Dermis microvascular lymphatic vessel endothelial cell (primary cell): ENCODE results near the gene ZFAND3. TPM values are rescaled to one million over a fixed set of nuclear protein-coding genes. Genes with fewer than 3 reads are reported as not detected.

Experiments
- DNase-seq, 2 donors: peaks; one replicate each; pipeline versions ENCODE4 v3.0.0 to v3.0.0-alpha.2; 2010; ENCODE audit warnings: low read depth in 2 of 2
- total RNA-seq: library from RNA; depleted of rRNA; stranded (reverse); fragments of >200 nt; gene quantifications from 2 replicates; pipeline ENCODE4 v1.2.1, GENCODE V29; 2014

The ZFAND3 gene
- total RNA-seq, 1 donor from 2014 or later: 11.7 TPM

- DNase-seq: no peak
Measured at GRCh38 chr6:38127284-38127683, 307.8 kb downstream of the ZFAND3 start.

GRCh38 chr6:38131527-38131965 is 312.0 kb downstream of the ZFAND3 start:
- peak in 1 of 2 donors; percentile 7 for DNase-seq

- DNase-seq: no peak
Measured at GRCh38 chr6:38133932-38134703, 314.6 kb downstream of the ZFAND3 start.

GRCh38 chr6:38134704-38135088 is 315.2 kb downstream of the ZFAND3 start:
- no peak for DNase-seq

GRCh38 chr6:38136547-38136946 is 317.0 kb downstream of the ZFAND3 start:
- no peak for DNase-seq

DNA sequence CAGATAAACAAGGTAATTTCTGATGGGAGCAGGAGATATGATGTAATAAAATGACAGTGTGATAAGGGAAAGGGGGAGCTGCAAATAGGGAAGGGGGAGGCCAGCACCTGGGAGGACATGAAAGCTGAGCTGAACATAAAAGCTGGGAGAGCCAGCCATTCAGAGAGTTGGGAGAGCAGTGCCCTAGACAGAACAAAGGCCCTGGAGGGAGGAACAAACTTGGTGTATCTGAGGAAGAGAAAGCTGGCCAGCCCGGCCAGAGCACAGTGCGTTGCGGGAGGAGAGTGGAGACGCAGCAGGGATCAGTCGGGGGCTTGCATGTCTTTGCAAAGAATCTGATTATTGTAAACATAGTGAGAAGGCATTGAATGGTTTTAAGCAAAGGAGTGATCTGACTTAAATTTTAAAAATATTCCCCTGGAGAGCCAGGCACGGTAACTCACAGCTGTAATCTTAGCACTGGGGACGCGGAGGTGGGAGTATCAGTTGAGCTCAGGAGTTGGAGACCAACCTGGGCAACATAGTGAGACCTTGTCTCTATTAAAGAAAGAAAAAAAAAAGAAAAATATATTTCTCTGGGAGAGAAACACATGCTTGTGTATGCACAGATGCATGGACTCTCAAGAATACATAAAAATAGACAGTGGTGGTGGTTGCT is 318.2 kb downstream of the ZFAND3 start:
- DNase-seq: no peak

- DNase-seq: no peak
Measured at GRCh38 chr6:38138374-38138773, 318.8 kb downstream of the ZFAND3 start.

DNA sequence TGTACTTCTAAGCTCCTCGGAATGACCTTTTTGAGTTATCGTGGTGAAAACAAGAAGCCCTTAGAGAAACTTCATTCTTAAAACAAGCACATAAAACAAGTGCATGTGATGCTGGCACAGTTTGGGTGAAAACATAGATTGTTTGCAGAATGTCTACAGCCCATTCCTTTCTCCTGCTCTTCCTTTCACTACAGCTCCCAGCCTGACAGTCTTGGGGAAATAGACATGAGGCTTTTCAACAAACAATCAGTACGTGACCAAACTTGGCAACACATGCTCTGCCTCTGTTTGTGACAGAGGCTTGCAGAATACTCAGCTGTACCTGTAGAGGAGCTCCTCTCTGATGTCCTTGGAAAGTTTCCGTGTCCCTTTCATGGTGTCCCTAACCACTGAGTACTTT is 321.6 kb downstream of the ZFAND3 start:
- DNase-seq: no peak

DNA sequence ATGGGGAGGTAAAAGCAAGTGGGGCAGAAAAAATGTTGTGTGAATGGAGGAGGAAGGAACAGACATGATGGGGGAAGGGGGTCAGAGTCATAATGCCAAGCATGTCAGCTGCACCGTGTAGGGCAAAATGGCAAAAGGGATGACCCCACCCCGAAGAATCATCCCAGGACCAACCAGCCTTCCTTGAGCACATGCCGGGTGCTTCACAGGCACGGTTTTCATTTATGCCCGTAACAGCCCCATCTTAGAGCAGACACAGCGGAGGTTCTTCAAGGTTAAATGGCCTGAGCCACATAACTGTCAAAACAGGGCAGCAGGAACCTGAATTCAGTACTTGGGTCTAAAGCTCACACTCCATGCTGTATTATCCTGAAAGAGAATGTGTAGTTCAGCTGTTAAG is 322.2 kb downstream of the ZFAND3 start:
- no peak for DNase-seq

DNA sequence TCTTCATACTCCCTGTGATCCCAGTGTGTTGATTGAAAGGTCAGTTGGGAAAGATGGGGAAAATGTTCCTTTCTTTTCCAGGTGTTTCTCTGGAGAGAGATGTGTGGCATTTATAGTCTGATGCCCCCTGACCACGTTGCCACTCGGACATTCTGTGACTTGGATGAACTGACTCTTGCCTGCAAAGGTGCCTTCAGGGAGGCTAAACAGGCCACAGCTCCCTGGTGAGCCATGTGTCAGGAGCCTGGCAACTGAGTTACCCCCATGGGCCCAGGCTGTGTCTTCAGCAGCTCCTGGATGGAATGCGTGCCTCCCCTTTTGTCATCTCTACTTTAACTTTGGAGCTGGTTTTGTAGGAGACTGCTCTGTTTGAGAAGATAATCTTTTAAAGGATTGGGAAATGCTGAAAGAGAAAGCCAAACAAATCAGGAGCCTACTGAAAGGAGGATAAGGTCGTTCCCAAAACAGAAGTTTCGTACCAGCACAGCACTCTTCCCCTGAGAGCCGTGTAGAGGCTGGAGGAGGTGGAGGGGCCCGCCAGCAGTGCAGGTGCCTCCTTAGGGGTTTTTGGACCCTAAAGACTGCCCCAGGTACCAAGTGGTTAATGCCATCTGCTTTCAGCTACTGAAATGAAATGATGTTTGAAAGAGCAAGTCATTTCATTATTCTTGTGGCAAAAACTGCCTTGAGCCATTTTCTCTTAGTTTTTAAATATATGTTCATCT is 322.8 kb downstream of the ZFAND3 start:
- no peak for DNase-seq

DNA sequence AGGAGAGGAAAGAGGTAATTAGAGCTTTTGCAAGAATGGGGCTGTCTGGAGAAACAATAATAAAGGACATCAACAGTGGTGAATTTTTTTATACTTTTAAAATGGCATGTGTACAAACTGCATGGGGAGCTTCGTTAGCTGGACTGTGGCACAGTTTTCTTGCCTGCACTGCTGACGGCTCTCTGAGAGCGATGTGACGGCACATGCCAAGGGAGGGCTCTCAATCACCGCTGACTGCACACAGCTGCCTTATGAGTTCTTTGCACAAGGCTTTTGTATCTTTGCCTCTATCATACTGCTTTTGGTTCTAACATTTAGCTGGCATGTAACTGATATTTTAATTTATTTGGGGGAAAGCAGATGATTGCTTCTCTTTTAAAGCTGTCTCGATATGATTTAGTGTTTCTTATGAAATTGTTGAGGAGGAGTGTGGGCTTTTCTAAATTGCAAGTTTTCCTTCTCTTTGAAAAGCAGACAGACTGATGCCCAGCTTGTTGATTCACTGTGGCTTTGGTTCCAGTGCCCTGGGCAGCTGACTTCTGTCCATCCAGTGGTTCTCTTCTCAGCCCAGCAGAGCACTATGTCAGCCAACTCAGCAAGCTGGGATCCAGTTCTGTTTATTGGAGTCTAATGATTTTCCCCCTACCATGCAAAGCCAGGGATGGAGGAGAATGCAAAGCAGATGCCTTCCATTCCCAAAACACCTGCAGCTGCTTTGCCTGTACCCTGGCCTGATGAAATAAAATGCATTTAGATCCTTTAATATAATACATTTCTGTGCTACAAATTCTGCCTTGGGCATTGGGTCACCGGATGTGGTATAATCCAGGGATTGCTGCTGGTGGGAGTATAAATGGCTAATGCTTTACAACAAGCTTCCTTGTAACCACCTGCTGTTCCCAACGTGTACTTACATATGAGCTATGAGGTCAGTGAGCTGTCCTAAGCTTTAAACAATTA is 323.9 kb downstream of the ZFAND3 start:
- DNase-seq: no peak

GRCh38 chr6:38144365-38144945 is 324.9 kb downstream of the ZFAND3 start:
- no peak for DNase-seq

DNA sequence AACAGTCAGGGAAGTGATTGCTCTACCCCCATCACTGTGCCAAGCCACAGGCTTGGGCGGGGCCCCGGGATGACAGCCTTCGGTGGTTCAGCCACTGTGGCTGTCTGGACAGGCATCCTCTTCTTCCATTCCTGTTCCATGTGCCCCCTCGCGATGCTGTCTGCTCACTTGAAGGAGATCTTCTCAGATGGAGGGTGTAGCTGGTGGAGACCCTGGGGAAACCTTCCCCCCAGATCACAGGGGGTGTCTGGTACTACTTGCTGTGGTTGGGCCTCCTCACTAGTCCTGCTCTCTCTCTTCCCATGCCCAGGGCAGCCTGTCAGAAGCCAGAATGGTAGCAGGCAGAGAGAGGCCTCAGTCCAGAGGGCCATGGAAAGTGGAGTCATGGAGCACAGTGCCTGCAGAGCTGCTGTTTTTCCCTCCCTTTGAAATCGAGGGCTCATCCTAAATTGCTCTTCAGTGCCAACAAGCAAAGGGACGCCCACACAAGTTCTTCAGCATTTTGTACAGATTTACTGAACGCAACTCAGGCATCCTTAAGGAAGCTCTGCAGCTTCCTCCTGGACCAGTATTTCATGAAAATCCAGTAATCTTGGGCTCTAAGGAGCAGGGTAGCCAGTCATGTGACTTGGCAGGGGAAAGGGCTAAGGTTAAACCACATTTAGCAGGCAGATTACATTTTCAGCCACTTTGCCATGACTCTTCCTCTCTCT is 326.6 kb downstream of the ZFAND3 start:
- DNase-seq: no peak

DNA sequence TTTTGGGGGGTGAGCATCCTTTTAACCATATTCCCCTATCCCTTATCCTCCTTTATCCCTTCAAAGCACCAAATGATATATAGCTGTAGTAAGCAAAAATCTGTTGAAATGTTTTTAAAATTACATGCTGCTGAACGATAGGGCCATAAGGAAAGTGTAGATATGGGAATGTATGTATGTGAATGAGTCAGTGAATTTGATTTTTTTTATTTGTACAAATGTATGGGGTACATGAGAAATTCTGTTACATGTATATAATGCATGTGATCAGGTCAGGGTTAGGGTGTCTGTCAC is 327.2 kb downstream of the ZFAND3 start:
- DNase-seq: no peak

DNA sequence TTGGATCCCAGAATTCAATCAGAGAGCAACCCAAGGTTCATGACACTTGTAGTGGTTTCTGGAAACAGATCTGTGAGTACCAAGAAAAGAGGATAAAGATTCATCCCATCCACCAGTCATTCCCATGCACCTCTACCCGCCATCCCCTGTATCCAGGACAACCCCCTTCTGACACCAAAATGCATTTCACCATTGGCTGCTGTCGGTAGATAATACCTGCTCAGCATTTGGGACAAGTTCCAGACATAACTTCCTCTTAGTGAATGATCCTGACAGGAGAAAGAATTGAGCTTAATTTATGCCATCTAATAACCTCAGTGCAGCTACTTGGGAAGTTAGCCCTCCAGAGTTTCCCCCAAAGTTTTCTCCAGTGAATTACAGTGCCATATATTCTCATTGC is 329.1 kb downstream of the ZFAND3 start:
- DNase-seq: peak; percentile 48 to 63

DNA sequence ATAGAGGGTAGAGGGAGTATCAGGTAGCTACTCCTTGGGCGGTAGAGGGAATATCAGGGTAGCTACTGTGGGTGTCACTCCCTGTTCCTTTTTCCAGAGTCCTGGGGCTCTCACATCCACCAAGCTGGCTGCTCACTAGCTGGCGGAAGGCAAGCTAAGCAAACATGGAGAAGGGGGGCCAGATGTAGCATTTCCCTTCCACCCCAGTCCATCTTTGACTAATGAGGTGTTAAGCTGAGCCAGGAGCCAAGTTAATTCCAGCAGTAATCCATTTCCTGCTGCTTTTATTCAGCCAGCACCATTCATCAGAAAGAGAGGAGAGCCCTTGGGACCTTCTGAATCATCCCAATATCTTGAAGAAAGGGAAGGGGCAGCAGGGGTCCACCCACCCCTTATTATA is 330.0 kb downstream of the ZFAND3 start:
- DNase-seq: peak in 1 of 2 donors; percentile 48

- no peak for DNase-seq
Measured at GRCh38 chr6:38150021-38150420, 330.5 kb downstream of the ZFAND3 start.

DNA sequence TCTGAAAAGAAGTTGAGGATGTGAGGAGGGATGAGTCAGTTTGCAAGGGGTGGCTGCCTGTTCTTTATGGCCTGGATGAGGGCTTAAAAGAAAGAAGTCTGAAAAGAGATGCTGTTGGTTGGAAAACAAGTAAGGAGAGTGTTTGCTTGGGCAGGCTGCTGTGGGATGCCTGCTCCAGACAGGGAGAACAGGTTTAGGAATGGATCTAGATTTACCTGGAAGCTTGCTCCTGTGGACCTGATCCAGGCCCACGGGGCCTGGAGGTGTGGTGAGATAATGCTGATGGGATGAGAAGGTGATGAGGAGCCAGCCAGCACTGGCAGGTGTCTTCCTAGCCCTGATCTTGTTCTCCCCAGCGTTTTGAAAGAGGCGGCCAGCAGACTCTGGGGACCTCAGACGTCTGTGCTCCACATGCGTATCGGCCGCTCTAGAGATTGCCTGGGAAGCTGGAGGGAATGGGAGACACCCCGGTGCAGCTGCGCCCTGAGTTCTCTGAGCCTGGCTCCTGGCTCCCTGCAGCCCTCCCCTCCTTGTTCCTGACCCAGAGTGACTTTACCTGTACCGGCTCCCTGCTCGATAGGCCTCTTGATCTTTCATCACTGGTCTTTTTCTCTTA is 331.3 kb downstream of the ZFAND3 start:
- no peak for DNase-seq

DNA sequence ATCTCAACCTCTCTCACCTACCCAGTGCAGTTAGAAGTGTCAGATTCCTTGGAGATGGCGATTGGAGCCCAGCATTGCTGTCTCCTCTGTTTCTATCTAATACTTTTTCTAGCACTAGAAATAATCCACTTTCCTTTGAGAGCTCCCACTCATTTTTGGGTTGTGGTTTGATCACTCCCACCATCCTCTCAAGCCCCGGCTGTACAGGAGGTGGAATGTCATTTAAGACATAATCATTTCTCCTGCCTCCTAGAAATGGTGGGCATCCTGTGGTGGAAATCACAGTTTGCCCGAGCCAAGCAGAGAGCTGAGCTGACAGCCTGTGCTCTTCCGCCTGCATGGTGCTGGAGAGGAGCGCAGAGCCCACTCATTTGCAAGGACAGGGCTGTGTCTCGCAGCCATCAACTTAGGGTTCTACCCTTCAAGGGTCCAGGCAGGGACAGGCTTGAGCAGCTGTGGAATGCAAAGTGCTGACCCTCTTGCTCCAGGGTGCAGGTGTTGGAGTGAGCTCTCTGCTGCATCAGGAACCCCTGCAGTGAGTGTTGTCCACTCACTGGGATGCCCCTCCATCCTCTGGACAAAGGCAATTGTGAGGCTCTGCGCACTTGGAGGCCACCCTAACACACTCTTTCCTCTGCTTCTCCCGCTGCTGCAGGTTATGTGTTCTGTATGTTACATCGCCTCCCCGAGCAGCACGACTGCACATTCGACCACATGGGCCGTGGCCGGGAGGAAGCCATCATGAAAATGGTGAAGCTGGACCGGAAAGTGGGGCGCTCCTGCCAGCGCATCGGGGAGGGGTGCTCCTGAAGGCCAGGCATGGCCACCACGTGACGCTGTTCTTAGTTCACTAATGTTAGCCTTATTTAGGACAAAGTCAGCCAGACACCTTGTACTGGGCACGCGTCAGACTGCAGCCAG is 332.3 kb downstream of the ZFAND3 start:
- no peak for DNase-seq
